ENCODE measurements around the gene EML4.

The EML4 gene

DNA sequence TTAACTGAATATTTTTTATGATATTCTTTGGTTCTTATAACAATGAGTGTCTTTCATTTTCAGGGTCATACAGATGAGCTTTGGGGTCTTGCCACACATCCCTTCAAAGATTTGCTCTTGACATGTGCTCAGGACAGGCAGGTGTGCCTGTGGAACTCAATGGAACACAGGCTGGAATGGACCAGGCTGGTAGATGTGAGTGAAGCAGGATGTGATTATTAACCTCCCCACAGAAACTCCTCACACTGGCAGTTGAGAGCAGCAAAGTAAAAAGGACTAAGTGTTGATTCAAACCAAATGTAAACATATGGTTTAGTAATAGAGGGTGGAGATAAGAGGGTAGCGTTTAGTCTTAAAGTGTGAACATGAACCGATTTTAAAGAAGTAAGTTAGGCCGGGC is 134.1 kb downstream of the EML4 start:
- DNase-seq (ENCODE audit: low read depth in 2 of 2): no peak

DNA sequence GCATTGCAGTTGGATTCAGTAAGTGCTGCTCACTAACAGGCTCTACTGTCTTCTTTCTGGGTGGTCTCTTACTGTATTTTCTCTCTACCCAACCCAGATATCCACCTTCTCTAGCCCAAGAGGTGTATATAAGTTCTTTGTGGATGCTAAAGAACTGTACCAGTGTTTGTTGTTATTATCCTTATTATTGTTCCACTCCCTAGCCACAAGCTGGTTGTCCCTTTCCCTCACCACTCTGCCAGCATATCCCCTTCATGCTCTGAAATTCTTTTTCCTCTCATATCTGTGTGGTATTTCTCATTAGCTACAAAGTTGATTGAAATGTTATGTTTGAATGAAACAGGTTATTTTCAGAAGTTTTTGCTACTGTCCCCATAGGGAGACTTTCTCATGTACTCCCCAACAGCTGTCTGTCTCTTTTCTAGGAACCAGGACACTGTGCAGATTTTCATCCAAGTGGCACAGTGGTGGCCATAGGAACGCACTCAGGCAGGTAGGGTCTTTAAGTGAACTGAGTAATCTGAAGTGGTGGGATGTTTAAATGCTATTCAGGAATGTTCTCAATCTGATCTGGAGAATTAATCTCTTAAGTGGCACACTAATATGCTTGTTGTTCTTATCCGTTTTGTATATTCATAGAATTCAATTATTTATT is 135.0 kb downstream of the EML4 start:
- no peak for DNase-seq (ENCODE audit: low read depth in 2 of 2)

DNA sequence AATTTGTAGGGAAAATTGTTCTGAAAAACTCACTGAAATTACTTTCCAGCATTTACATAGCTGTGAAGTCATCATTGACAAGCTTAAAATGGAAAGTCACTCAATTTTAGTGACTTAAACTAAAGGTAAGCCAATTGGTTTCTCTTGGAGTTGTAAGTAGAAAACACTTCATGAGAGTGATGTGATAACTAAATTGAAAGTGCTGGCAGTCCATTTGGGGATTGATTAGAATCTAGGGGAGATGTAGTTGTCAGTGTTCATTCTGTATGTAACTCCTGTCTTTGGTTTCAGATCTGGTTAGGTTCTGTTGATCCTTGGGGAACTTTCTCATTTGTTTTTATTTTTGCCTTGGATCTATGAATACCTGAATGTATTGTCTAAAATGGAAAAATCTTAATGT is 138.0 kb downstream of the EML4 start:
- no peak for DNase-seq (ENCODE audit: low read depth in 2 of 2)

DNA sequence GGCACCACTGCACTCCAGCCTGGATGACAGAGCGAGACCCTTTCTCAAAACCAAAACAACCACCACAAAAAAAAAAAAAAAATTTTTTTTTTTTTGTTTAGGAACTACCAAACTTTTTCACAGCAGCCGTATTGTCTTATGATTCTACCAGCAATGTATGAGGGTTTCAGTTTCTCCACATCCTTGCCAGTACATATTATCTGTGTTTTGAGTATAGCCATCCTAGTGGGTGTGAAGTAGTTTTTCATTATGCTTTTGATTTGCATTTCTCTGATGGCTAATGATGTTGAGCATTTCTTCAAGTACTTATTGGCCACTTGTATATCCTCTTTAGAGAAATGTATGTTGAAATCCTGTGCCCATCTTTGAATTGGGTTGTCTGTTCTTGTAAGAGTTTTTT is 140.2 kb downstream of the EML4 start:
- DNase-seq (ENCODE audit: low read depth in 2 of 2): no peak

DNA sequence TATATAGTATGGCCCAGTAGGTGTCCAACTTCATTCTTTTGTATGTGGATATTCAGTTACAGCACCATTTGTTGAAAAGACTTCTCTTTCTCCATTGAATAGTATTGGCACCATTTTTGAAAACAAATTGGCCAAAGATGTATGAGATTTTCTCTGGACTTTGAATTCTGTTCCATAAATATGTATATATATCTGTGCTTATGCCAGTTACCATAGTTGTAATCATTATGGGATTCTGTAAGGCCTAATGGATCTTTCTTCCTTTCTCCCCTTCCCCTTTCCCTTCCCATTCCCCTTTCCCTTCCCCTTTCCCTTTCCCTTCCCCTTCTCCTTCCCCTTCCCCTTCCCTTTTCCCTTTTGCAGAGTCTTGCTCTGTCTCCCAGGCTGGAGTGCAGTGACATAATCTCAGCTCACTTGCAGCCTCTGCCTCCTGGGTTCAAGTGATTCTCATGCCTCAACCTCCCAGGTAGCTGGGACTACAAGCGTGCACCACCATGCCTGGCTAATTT is 140.9 kb downstream of the EML4 start:
- DNase-seq (ENCODE audit: low read depth in 2 of 2): no peak

DNA sequence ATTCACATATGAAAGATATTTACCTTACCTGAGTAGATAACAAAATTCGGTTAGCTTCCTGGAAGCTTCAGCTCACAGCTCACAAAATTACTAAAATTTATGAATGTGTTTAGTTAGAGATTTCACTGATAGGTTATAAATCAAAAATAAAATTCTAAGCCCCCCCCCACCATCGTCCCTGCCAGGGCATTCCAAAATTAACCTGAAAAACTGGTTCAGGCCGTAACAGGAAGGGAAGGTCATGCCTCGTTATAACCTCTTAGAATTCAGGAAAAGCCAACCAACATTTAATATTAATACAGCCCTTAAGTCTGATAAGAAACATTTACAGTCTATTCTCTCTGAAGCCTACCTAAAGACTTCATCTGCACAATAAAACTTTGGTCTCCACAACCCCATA is 143.0 kb downstream of the EML4 start:
- no peak for DNase-seq (ENCODE audit: low read depth in 2 of 2)

DNA sequence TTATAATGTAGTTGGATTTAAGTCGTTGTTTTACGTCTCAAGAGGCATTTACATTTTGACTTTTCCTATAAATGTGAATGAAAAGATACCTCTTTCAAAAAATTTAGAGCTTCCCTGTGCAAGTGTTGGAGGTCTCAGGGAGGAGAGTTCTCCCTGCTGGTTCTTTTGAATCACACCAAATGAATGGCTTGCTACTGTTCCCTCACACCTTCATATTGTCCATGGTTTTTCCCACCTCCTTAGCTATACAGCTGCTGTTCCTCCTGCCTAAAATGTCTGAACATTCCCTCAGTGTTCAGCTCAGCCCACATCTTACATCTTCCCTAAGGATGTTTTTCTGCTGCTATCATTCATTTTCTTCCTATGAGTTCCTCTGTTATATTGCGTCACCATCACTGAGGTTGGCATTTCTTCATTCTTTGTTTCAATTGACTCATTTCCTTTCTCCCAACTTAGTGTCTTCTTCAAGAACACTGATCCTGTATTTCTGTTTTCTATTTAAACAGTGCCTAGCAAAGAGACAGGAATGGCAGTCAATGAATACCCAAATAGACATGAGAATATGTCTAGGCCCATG is 145.8 kb downstream of the EML4 start:
- no peak for DNase-seq (ENCODE audit: low read depth in 2 of 2)

DNA sequence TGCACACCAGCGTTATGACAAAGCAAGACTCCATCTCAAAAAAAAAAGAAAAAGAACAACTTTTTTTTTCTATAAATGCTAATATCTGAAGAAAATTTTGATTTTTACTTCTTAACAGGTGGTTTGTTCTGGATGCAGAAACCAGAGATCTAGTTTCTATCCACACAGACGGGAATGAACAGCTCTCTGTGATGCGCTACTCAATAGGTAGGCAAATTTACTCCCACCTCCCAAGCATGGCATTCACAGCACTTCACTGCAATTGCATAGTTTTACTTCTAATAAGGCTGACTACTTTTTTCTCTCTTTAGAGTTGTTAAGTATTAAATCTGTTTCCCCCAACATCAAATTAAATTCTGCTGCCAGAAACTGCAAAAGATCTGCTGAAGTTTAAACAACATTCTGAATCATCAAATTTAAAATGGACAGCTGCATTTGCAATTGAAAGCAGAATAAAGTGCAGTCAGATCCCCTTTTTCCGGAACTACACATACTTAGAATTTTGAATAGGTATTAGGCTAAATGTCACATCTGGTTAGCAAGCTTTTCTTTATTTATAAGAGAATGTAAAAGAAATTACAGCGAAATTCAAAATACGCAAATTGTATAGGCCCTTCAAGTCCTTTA is 146.8 kb downstream of the EML4 start:
- DNase-seq (ENCODE audit: low read depth in 2 of 2): no peak

DNA sequence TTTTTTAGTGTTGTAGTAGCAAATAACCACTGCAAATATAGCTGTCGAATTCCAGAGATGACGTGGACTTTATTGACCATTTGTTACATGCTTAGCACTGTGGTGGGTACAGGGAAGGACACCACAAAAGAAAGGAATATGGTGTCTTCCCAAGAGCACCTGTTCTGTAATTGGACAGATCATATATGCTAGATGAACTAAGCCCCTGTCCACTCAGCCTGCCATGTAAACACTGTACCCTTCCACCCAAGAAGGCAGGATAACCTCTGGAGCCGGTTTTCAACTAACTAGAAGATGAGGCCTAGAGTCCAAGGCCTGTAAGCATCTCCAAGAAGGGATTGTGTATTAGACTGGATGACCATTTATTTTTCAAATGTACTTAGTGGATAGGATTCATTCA is 147.8 kb downstream of the EML4 start:
- DNase-seq (ENCODE audit: low read depth in 2 of 2): no peak

DNA sequence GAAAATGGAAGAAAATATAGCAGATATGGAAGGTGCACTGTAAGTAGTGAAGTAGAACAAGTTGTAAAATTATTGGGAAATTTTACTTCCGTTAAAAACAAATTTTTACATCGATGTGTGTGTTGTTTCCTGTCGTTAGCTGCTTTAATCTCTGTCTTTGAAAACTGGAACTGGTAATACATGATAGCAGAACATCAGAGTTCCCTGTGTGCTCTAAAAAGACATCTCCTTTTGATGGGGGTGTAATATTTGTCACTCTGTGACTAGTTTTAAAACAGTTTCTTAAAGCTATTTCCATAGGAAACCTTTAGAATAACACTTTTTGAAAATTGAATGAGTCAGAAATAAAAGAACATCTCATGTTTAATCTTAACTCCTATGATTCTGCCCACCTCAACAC is 148.3 kb downstream of the EML4 start:
- DNase-seq (ENCODE audit: low read depth in 2 of 2): no peak

DNA sequence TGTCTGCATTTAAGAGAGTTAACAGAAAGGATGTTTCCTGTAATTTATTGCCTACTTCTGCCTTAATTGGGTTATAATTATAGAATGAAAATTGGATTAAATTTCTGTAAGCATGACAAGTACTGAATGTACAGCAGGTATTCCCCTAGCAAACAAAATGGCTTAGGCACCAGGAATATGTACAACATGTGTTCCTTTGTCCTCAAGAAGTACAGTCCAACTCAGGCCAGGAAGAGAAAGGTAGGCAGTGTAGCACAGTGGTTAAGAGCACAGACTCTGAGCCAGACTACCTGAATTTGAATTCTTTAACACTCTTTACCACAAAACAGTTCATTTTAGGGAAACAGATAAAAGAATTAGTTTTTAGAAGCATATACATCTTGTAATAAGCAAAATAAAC is 148.8 kb downstream of the EML4 start:
- no peak for DNase-seq (ENCODE audit: low read depth in 2 of 2)

DNA sequence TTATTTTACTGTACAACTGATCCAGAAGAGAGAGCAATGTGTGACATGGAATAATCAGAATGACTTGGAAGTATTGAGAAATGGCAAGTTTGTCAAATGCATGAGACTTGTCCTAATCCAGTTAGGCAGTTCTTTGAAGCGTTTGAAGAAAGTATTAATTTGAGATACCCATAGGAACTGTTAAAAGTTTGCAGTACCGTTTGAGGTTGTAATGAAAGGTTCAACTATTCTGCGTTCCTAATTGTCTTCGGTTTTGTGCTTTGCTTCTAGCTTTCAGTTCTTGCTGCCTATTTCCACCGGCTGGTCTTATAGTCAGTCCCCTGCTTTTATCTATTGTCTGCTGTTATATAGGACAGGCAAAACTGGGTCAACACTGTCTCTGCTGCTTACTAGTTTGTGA is 150.1 kb downstream of the EML4 start:
- no peak for DNase-seq (ENCODE audit: low read depth in 2 of 2)

DNA sequence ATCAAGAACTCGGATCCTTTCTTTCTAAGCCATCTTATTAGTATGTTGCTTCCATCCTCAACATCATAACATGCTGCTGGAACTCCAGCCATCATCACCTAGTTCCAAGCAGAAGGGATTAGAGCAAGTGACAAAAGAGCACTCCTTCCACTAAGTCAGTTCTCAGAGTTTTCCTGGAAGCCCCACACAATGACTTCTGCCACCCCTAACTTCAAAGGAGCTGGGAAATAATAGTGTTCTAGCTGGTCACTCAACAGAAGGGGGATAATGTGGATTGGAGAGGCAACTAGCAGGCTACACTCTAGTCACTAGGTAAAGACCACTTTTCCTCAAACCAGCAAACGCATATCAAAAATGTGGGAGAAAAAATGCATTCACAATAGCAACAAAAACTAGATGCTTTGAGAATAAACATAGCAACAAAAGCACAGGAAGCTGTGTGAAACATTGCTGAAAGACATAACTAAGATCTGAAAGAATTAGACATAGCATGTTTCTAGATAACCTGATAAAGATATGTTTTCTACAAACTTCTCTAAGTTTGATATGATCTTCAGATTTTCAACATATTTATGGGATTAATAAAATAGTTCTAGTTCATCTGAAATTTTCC is 152.4 kb downstream of the EML4 start:
- no peak for DNase-seq (ENCODE audit: low read depth in 2 of 2)

DNA sequence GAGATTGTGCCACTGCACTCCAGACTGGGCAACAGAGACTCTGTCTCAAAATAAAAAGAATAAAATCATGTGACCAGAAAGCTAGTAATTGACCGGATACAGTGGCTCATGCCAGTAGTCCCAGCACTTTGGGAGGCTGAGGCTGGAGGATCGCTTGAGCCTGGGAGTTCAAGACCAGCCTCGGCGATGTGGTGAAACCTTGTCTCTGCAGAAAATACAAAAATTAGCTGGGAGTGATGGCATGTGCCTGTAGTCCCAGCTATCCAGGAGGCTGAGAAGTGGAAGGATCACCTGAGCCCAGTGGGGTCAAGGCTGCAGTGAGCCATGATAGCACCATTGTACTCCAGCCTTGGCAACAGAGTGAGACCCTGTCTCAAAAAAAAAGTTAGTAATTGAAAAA is 155.1 kb downstream of the EML4 start:
- DNase-seq (ENCODE audit: low read depth in 2 of 2): no peak

DNA sequence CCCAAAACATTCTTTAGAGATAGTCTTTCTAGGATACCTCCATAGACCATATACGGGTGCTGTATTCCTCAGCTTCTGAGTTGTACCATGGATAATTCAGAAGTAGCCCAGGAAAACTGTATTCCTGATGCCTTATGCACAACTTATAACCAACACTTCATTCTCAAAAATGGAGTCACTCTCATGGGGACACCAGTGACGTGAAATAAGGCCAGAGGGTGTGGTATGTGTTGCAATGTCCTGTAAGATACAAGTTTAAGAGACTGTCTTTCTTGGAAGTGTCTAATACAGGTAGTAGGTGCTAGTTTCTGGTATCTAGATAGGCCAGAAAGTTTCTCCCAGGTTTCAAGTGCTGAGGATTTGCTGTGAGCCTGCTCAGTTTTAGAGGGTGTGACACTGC is 155.8 kb downstream of the EML4 start:
- no peak for DNase-seq (ENCODE audit: low read depth in 2 of 2)

DNA sequence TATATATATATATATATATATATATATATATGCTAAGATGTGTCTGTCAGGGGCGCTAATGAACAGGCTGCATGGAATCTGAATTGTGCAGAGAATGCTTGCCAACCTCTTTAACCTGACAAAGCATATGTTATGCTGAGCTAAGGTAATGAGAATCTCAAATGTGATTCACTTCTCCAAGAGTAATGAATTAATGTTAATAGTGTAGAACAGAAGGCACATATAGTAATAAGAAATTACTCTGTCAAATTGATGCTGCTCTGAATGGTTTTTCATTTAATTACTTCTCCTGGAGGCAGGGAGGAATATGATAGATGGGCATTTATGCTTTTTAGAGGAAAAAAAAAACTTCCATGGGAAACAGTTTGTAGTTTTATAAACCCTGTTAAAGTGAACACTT is 156.5 kb downstream of the EML4 start:
- DNase-seq (ENCODE audit: low read depth in 2 of 2): no peak

DNA sequence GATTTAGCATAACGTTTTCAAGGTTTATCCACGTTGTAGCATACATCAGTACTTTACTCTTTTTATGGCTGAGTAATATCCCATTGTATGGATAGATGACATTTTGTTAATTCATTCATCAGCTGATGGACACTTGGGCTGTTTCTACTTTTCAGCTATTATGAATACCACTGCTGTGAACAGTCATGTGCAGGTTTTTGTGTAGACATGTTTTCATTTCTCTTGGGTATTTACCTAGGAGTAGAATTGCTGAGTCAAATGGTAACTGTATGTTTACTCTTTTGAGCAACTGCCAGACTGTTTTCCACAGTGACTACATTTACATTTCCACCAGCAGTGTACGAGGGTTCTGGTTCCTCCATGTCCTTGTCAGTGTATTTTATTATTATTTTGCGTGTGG is 158.0 kb downstream of the EML4 start:
- DNase-seq (ENCODE audit: low read depth in 2 of 2): no peak

DNA sequence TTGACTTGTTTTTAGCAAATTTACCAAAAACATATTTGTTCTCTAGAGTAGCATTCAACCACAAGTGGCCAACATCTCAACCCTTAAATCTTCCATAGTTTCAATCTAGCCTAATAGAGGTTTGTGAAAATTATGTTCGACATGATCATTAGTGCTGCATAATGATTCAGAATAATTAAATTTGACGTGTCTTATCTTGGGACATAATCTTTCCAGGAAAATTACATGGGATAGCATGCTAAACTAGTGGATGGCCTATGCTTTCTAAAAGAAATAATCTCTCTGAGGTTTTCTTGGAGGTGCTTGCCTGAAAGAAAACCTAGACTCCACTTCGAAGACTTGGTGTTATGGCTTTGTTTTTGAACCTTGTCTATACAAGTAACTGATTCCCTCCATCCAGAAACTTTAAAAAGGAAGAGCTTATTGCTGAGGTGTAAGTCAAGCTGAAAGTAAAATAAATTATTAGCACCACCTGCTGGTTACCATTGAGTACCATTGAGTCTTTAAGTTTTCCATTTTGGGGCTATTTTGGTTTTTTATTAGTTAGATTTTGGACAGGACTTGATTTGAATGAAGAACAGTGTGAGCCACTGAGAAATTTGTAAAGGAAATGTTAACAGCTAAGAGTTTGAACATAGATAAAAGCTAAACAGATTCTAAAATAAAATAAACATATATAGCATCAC is 159.1 kb downstream of the EML4 start:
- no peak for DNase-seq (ENCODE audit: low read depth in 2 of 2)

DNA sequence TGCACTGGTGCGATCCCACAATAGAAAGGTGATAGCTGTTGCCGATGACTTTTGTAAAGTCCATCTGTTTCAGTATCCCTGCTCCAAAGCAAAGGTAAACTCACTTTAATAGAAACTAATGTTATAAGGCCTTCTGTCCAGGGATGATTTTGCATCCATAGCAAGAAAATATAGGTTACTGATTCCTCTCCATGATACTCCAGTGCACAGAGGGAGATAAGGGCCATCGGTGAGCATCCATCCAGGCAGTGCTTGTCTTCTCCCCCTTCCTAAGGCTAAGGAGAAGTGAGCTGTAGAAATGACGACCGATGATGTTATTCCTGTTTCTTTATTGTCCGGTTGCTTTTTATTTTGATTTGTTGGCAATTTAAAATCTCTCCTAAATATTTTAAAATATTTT is 159.8 kb downstream of the EML4 start:
- DNase-seq (ENCODE audit: low read depth in 2 of 2): no peak

DNA sequence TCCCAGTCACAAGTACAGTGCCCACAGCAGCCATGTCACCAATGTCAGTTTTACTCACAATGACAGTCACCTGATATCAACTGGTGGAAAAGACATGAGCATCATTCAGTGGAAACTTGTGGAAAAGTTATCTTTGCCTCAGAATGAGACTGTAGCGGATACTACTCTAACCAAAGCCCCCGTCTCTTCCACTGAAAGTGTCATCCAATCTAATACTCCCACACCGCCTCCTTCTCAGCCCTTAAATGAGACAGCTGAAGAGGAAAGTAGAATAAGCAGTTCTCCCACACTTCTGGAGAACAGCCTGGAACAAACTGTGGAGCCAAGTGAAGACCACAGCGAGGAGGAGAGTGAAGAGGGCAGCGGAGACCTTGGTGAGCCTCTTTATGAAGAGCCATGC is 160.6 kb downstream of the EML4 start:
- no peak for DNase-seq (ENCODE audit: low read depth in 2 of 2)

DNA sequence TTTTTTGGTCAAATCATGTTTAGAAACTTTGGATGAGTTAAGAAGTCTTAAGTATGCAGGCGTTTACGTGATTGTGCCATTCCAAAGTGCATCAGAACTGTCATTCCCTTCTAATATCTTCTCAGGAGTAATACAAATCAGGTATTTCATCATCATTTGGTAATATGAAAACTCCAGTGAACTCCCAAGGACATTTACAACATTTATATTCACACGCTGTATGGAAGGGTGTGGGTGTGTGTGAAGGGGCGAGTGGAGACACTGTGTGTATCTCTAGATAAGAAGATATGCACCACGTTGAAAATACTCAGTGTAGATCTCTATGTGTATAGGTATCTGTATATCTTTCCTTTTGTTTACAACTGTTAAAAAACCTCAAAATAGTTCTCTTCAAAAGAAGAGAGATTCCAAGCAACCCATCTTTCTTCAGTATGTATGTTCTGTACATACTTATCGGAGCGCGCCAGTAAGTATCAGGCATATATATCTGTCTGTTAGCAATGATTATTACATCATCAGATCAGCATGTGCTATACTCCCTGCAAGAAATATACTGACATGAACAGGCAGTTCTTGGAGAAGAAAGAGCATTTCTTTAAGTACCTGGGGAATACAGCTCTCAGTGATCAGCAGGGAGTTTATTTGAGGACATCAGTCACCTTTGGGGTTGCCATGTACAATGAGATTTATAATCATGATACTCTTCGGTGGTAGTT is 162.6 kb downstream of the EML4 start:
- DNase-seq (ENCODE audit: low read depth in 2 of 2): no peak

DNA sequence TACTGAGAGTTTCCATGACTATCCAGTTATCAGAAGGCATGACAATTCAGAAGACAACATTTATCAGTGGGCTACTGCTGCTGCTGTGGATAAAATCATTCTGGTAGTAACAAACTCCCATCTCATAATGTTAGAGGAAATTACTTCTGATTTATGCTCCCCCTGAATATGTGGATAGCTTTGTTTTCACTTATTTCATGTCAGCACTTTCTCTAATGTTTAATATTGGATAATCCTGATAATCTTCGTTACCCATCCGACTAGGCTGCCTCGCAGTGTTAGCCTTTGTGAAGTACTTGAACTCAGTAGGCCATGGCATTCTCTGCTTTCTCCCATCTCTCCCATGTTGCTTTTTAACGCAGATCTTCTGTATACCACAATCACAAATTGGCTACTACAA is 163.4 kb downstream of the EML4 start:
- DNase-seq (ENCODE audit: low read depth in 2 of 2): no peak

All from activated CD8-positive, alpha-beta memory T cell treated with anti-CD3 and anti-CD28 coated beads for 4 hours (primary cell).